Erythroblast (primary cell): ENCODE results near the gene KNL1.

Experiments
- GATA1 ChIP-seq: IDR thresholded peaks from 2 replicates; pipeline ENCODE4 v1.6.1; 2011; ENCODE audit warnings: low read depth, mild to moderate bottlenecking, control low read depth, low read length, moderate library complexity
- POLR2A ChIP-seq: IDR thresholded peaks from 2 replicates; pipeline ENCODE4 v1.6.1; 2011; ENCODE audit warnings: mild to moderate bottlenecking, low read length

- TF ChIP-seq POLR2A = no peak
- no peak for TF ChIP-seq GATA1
These were observed 11.3 kb upstream of the KNL1 start for GRCh38 chr15:40582726-40583246.
